ENCODE data around the gene CLDN7.

Gene CLDN7

DNA sequence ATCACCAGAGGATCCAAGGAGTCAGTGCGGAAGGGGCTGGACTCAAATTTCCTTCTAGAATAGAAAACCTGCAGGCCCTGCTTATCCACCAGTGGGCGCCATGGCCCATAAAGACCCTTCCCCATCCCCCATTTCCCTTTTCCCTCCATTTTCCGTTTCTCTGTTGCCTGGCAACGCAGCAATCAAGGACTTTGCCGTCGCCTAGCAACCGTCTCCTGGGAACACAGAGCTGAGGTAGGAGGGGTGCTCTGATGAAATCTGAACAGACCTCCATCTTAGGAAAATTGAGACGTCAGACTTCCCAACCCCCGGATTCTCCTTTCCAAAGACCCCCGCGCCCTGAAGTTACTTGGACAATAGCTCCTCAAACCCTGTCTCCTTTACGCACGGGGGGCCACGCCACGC lies 48.4 kb downstream of the CLDN7 start:
- no peaks in the 10 kb centered on the region for H3K27me3 ChIP-seq (ENCODE audit: control insufficient read depth in 1 of 2, insufficient read depth in 2 of 2, low read length in 2 of 2)
- peaks cover 45% of the 10 kb centered on the region for H3K4me1 ChIP-seq (ENCODE audit: insufficient read depth, low read length)
- peak overlapping the region; percentile 39 to 85 for H3K4me3 ChIP-seq (ENCODE audit: low read depth in 1 of 2, low read length in 2 of 2)
- H3K36me3 ChIP-seq (ENCODE audit: insufficient read depth, low read length): no peaks in the 10 kb centered on the region
- no peak overlapping the region for H3K9ac ChIP-seq (ENCODE audit: low read length)
- H3K27ac ChIP-seq (ENCODE audit: low read depth, low read length): no peak overlapping the region
- H3K9me3 ChIP-seq (ENCODE audit: low read length): no peaks in the 10 kb centered on the region

- Histone ChIP-seq H3K9ac (ENCODE audit: low read length) (no peak overlapping the region), H3K4me1 (ENCODE audit: insufficient read depth, low read length) (peaks cover 33% of the 10 kb centered on the region), H3K27ac (ENCODE audit: low read depth, low read length) (no peak overlapping the region), H3K27me3 (ENCODE audit: control insufficient read depth in 1 of 2, insufficient read depth in 2 of 2, low read length in 2 of 2) (no peaks in the 10 kb centered on the region), H3K9me3 (ENCODE audit: low read length) (no peaks in the 10 kb centered on the region), H3K4me3 (ENCODE audit: low read depth in 1 of 2, low read length in 2 of 2) (no peak overlapping the region), H3K36me3 (ENCODE audit: insufficient read depth, low read length) (no peaks in the 10 kb centered on the region)
Observed at GRCh38 chr17:7211491-7212273, 50.6 kb downstream of the CLDN7 start.

Measured in muscle layer of colon (tissue), 2 donors.